ENCODE measurements around the gene FARS2.
"Not testable (repeated sequence)": the region's sequence is repeated elsewhere in the genome, so short reads cannot be mapped to it uniquely, and the experiment has no call there.

DNA sequence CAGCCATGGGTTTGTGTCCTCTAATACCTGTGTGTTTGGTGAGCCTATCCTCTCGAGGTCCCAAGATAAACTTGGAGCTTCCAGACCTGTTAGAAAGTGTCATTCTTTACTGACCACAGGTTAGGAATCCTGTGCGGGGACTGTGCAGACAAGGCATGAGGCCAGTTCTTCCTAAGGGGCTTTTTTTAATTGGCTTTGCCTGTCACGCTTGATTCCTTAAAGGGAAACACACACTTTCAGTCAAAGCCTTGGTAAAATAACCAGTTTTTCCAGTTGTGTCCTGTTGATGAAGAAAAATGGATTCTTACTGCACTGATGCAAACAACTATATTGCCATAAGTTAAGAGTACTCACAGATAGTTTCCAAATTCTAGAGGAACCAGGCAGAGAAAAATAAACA lies 303.4 kb downstream of the FARS2 start:
- TF ChIP-seq POLR2A (IDR thresholded peaks at IDR 0.05; ENCODE audit: low read depth): not testable (repeated sequence)
- TF ChIP-seq, protein P1, sequence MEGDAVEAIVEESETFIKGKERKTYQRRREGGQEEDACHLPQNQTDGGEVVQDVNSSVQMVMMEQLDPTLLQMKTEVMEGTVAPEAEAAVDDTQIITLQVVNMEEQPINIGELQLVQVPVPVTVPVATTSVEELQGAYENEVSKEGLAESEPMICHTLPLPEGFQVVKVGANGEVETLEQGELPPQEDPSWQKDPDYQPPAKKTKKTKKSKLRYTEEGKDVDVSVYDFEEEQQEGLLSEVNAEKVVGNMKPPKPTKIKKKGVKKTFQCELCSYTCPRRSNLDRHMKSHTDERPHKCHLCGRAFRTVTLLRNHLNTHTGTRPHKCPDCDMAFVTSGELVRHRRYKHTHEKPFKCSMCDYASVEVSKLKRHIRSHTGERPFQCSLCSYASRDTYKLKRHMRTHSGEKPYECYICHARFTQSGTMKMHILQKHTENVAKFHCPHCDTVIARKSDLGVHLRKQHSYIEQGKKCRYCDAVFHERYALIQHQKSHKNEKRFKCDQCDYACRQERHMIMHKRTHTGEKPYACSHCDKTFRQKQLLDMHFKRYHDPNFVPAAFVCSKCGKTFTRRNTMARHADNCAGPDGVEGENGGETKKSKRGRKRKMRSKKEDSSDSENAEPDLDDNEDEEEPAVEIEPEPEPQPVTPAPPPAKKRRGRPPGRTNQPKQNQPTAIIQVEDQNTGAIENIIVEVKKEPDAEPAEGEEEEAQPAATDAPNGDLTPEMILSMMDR (IDR thresholded peaks at IDR 0.05): not testable (repeated sequence)
